Measurements from ENCODE around the gene KHDRBS1. TPM values are rescaled to one million over a fixed set of nuclear protein-coding genes. Genes with fewer than 3 reads are reported as not detected.
"Not testable (repeated sequence)": the region's sequence is repeated elsewhere in the genome, so short reads cannot be mapped to it uniquely, and the experiment has no call there.

Gene KHDRBS1
- total and polyA plus RNA-seq, 2 experiments from 2014 or later, result 191 to 251 TPM

GRCh38 chr1:32082022-32082421, 68.4 kb downstream of the KHDRBS1 start:
- Mint-ChIP-seq H3K36me3 (ENCODE audit: low read depth) (peaks cover 78% of the 10 kb centered on the region), H3K4me3 (no peak overlapping the region), H3K27me3 (ENCODE audit: insufficient read depth, low read depth, poor library complexity) (peaks cover 2% of the 10 kb centered on the region), H3K9me3 (no peaks in the 10 kb centered on the region), H3K27ac (no peak overlapping the region), H3K4me1 (no peaks in the 10 kb centered on the region)
- no peak overlapping the region for H2AFZ ChIP-seq
- H3K9me2 ChIP-seq (ENCODE audit: insufficient read depth), result no peaks in the 10 kb centered on the region
- ATAC-seq, result no peak
- no peaks in the 10 kb centered on the region for H3K27me3 ChIP-seq (ENCODE audit: insufficient read depth)
- TF ChIP-seq STAT1 (IDR thresholded peaks at IDR 0.05; ENCODE audit: unreplicated experiment) (no peak), EZH2 (IDR thresholded peaks at IDR 0.05; ENCODE audit: low read depth, unreplicated experiment) (no peak), REST (IDR thresholded peaks at IDR 0.05; ENCODE audit: unreplicated experiment) (no peak), JUNB (IDR thresholded peaks at IDR 0.05; ENCODE audit: unreplicated experiment) (no peak), EZH2phosphoT487 (IDR thresholded peaks at IDR 0.05; ENCODE audit: unreplicated experiment) (no peak), NANOG (IDR thresholded peaks at IDR 0.05; ENCODE audit: borderline replicate concordance) (no peak), ZNF114 (CRISPR knock-in tag; IDR thresholded peaks at IDR 0.05) (no peak), ZNF331 (CRISPR knock-in tag; IDR thresholded peaks at IDR 0.05; ENCODE audit: low read depth) (no peak), POLR2AphosphoS5 (IDR thresholded peaks at IDR 0.05; ENCODE audit: low read depth) (no peak)
- no peaks in the 10 kb centered on the region for H3K4me1 ChIP-seq (ENCODE audit: insufficient read depth)
- H3K4me3 ChIP-seq, result no peak overlapping the region
- DNase-seq (ENCODE audit: low spot score), result no peak
- peaks cover 14% of the 10 kb centered on the region for H3K36me3 ChIP-seq (ENCODE audit: insufficient read depth)
- no peaks in the 10 kb centered on the region for H3K79me2 ChIP-seq (replicated peaks; ENCODE audit: insufficient read depth)
- H3K27ac ChIP-seq (ENCODE audit: low read depth), result no peak overlapping the region
- no peaks in the 10 kb centered on the region for H3F3A ChIP-seq (replicated peaks; ENCODE audit: low read depth)
- H3K4me2 ChIP-seq, result no peak overlapping the region
- H4K20me1 ChIP-seq (replicated peaks; ENCODE audit: insufficient read depth), result 0 out of 2 replicates have a peak, but pooled peaks cover 8% of the 10 kb centered on the region

GRCh38 chr1:32086381-32086780, 72.7 kb downstream of the KHDRBS1 start:
- H3K27ac ChIP-seq (ENCODE audit: low read depth); H3K4me2 ChIP-seq; H2AFZ ChIP-seq; H3K27ac Mint-ChIP-seq; H3F3A ChIP-seq (replicated peaks; ENCODE audit: low read depth); H3K36me3 ChIP-seq (ENCODE audit: insufficient read depth); H3K27me3 Mint-ChIP-seq (ENCODE audit: insufficient read depth, low read depth, poor library complexity); H3K9me2 ChIP-seq (ENCODE audit: insufficient read depth); H3K27me3 ChIP-seq (ENCODE audit: insufficient read depth); H4K20me1 ChIP-seq (replicated peaks; ENCODE audit: insufficient read depth); H3K4me3 Mint-ChIP-seq; H3K9me3 Mint-ChIP-seq; H3K79me2 ChIP-seq (replicated peaks; ENCODE audit: insufficient read depth); ATAC-seq; DNase-seq (ENCODE audit: low spot score); H3K4me3 ChIP-seq; H3K4me1 Mint-ChIP-seq; H3K4me1 ChIP-seq (ENCODE audit: insufficient read depth): not testable (repeated sequence)
- H3K36me3 Mint-ChIP-seq (ENCODE audit: low read depth), result peaks cover 45% of the 10 kb centered on the region

All from GM23338 (cell line).